GM20000 (cell line): ENCODE results near the gene ANO2.

ENCODE experiments used
- DNase-seq: peaks from one replicate; pipeline ENCODE4 v3.0.0; 2012; ENCODE audit warnings: low spot score
- TF ChIP-seq, protein P1 (sequence below): IDR thresholded peaks from 2 replicates; pipeline ENCODE4 v1.5.1; 2012; ENCODE audit warnings: mild to moderate bottlenecking, control low read depth; ENCODE audit errors: extremely low read depth, missing control alignments

ANO2 gene

GRCh38 chr12:5909560-5909959 is 35.5 kb downstream of the ANO2 start:
- TF ChIP-seq, protein P1, sequence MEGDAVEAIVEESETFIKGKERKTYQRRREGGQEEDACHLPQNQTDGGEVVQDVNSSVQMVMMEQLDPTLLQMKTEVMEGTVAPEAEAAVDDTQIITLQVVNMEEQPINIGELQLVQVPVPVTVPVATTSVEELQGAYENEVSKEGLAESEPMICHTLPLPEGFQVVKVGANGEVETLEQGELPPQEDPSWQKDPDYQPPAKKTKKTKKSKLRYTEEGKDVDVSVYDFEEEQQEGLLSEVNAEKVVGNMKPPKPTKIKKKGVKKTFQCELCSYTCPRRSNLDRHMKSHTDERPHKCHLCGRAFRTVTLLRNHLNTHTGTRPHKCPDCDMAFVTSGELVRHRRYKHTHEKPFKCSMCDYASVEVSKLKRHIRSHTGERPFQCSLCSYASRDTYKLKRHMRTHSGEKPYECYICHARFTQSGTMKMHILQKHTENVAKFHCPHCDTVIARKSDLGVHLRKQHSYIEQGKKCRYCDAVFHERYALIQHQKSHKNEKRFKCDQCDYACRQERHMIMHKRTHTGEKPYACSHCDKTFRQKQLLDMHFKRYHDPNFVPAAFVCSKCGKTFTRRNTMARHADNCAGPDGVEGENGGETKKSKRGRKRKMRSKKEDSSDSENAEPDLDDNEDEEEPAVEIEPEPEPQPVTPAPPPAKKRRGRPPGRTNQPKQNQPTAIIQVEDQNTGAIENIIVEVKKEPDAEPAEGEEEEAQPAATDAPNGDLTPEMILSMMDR = no peak

DNA sequence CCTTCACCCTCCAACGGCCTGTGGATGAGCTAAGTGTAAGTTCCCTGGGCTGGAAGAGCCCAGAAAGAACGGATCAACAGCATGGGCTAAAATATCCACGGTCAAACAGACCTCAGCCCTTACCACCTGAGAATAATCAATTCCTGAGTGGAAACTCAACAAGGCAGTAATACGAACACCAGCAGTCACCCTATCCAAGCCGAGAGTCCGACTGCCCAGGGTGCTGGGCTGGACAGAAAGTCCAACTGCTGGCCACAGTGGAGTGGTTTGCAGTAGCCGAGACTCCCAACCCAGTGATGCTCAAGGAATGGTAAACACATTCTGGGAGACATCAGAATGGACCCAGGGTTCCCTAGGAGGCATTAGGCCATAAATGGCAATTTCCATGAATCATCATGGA is 36.8 kb downstream of the ANO2 start:
- TF ChIP-seq, protein P1 = no peak

More at GRCh38 chr12:5909560-5909959, 35.5 kb downstream of the ANO2 start:
- no peak for DNase-seq

DNA sequence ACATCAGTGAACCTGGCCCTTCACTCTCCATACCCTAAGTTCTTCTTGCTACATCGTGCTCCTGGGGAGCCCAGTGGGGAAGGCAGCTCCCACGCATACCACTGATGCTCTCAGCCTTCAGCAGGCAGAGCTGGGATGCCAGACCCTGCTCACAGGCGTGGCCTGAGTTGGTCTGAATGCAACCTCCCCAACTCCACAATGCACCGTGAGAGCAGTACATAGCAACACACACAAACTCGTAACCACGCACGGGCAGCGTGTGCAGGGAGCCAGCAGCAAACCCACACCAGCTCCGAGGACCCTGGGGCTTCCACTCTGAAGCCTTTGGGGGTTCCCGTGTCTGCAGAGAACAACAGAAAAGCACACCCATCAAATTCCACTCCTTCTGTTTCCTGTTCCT is 37.3 kb downstream of the ANO2 start:
- TF ChIP-seq, protein P1 = no peak
- no peak for DNase-seq

More for the DNA sequence above, 36.8 kb downstream of the ANO2 start:
- no peak for DNase-seq

GRCh38 chr12:5905757-5906156 is 39.3 kb downstream of the ANO2 start:
- TF ChIP-seq, protein P1 = no peak
- no peak for DNase-seq

- TF ChIP-seq, protein P1 = no peak
- DNase-seq = no peak
These were observed 40.1 kb downstream of the ANO2 start for GRCh38 chr12:5904969-5905368.

DNA sequence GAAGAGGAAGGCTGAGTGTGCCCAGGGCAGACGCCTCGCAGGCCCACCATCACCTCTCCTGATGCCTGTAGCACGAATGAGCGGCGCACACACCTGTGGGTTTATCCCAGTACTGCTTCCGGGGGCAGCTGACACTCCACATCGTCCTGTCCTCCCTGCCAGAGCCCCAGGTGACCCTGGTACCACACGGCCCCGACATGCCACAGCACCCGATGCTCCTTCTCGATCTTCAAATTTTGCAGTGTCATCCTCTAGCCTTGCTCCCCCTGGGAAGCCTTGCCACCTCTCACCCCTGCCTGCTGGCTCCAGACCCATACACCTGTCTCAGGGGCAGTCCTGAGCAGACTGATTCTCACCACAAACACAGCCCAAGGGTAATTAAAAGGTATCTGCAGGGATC is 40.6 kb downstream of the ANO2 start:
- DNase-seq = no peak
- TF ChIP-seq, protein P1 = no peak

DNA sequence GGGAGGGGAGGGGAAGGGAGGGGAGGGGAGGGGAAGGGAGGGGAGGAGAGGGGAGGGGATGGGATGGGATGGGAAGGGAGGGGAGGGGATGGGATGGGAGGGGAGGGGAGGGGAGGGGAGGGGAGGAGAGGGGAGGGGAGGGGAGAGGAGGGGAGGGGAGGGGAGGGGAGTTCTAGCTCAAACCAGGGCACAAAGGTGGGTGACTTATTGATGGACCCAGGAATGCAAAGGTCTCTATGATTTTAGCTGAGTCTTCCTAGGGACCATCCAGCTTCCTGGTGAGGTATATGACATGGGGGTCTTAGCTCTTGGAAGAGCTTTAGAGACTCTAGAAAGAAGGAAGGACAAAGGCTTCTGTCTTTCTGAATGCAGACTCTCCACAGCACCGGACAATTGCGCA is 42.3 kb downstream of the ANO2 start:
- no peak for DNase-seq
- TF ChIP-seq, protein P1 = no peak
